Heart right ventricle (tissue), 16 donors: ENCODE results near the gene SAMD3. TPM values are rescaled to one million over a fixed set of nuclear protein-coding genes. Genes with fewer than 3 reads are reported as not detected.
"Not testable (repeated sequence)": the region's sequence is repeated elsewhere in the genome, so short reads cannot be mapped to it uniquely, and the experiment has no call there.

Source experiments
- ATAC-seq, 8 donors: fragments of 200-7000 bp; cut with Tn5 transposase; one replicate each; pipeline ENCODE4 v1.9.1; 2020; ENCODE audit warnings: mild to moderate bottlenecking in 8 of 8, moderate library complexity in 8 of 8, moderate number of reproducible peaks in 1 of 8
- DNase-seq, 2 donors: peaks; one replicate each; pipeline ENCODE4 v3.0.0-alpha.2; 2020
- H3K27ac ChIP-seq, 10 donors: fragments of 200-600 bp; sonication (generic) in 2 of 10; one replicate each; pipeline versions ENCODE4 v1.5.0 to v1.8.0; 2020 to 2022; ENCODE audit warnings: mild to moderate bottlenecking in 3 of 10
- H3K27me3 ChIP-seq, 7 donors: fragments of 200-600 bp; one replicate each; pipeline ENCODE4 v1.8.0; 2021 to 2022; ENCODE audit warnings: mild to moderate bottlenecking in 2 of 7
- H3K36me3 ChIP-seq, 9 donors: fragments of 200-600 bp; sonication (generic) in 1 of 9; one replicate each; pipeline versions ENCODE4 v1.5.0 to v1.8.0; 2020 to 2022; ENCODE audit warnings: mild to moderate bottlenecking in 2 of 9
- H3K4me1 ChIP-seq, 9 donors: fragments of 200-600 bp; sonication (generic) in 1 of 9; one replicate each; pipeline versions ENCODE4 v1.5.0 to v1.8.0; 2020 to 2022; ENCODE audit warnings: mild to moderate bottlenecking in 4 of 9
- H3K4me3 ChIP-seq, 10 donors: fragments of 200-600 bp; sonication (generic) in 2 of 10; one replicate each; pipeline versions ENCODE4 v1.5.0 to v1.8.0; 2020 to 2022; ENCODE audit warnings: mild to moderate bottlenecking in 7 of 10, moderate library complexity in 2 of 10
- H3K9me3 ChIP-seq, 11 donors: fragments of 200-600 bp in 10 of 11; sonication (generic) in 2 of 11; one replicate each; pipeline versions ENCODE4 v1.5.0 to v1.8.0; 2013 to 2022; ENCODE audit warnings: mild to moderate bottlenecking in 2 of 11, control low read depth in 1 of 11, moderate library complexity in 1 of 11
- CTCF ChIP-seq, 9 donors: fragments of 200-600 bp; sonication (generic) in 2 of 9; IDR thresholded peaks; one replicate each; pipeline versions ENCODE4 v1.5.0 to v1.8.0; 2021 to 2022; ENCODE audit warnings: antibody characterized with exemption in 9 of 9, mild to moderate bottlenecking in 5 of 9, moderate library complexity in 1 of 9
- WGBS, 2 donors: extraction: QIAGEN DNeasy Blood & Tissue Kit; methylation state at CpG; one replicate each; pipeline ENCODE4 v1.1.7; 2013; ENCODE audit warnings: inconsistent platforms in 1 of 2; 5-methylcytosine and 5-hydroxymethylcytosine counted together
- intact Hi-C, 10 donors: fragments of 100-400 bp; cut with DNase I; formaldehyde crosslinking; loops; one replicate each; pipeline versions ENCODE4 v1.11.1 to v1.14.2; 2022
- polyA plus RNA-seq, 2 donors: library from polyadenylated mRNA; stranded (reverse); fragments of 200-250 nt; gene quantifications; one replicate each; pipeline ENCODE4 v1.2.3, GENCODE V29; 2013
- total RNA-seq, 10 donors: library from RNA; stranded (reverse); fragmentation: NEBNext Ultra II Directional in 3 of 10; extraction: Animal tissue kit (Norgen Biotek cat#: 25700) in 3 of 10; gene quantifications; one replicate each; pipeline versions ENCODE4 v1.2.1 to v1.2.4, GENCODE V29; 2021 to 2023
- donor health status: Arrhythmogenic right ventricular cardiomyopathy.
- donor health status: ischemic (EF 13 %, LVEDD 7.1; RV severe dilation, severe dysfunction).
- donor health status: healthy with polysubstance abuse.
- donor health status: DM: no; HTN: yes; CAD: no.
- donor health status: DM: no; HTN: no; CAD: no.
- donor health status: ischemic (EF 25% LVEDD 6.9; RV normal size, moderate dysfunction).
- donor health status: ischemic (EF 25% LVEDD 5.7; RV mildly dilated, moderate dysfunction).
- donor health status: healthy.
- donor health status: DM: yes; HTN: yes; CAD: no.
- donor health status: Ischemic cardiomyopathy.
- donor health status: ischemic (EF 35%, LVEDD 5.7; RV mildly dilated, moderate dysfunction).
- donor health status: nonischemic (EF 11% LVEDD 7.7; RV severe dilation, severe dysfunction).
- donor health status: DM: yes; HTN: yes; CAD: no.
- donor health status: PGD.
- donor health status: ischemic (EF 29% LVEDD 5.4; RV normal size, mild dysfunction).
- donor health status: nonischemic (EF 23%, LVEDD 6.1; RV moderate dilation, normal function).

The SAMD3 gene
- total and polyA plus RNA-seq, 12 donors: 0.12 to 3.1 (median 0.51) TPM; not detected in 7

GRCh38 chr6:130244728-130245127 is 22.0 kb upstream of the SAMD3 start:
- no peak for DNase-seq
- ATAC-seq: no peak
- H3K27me3 ChIP-seq: no peaks in the 10 kb centered on the region
- intact Hi-C loops: no loop called here
- H3K4me3 ChIP-seq: no peak overlapping the region
- no peaks in the 10 kb centered on the region for H3K36me3 ChIP-seq
- 83 to 88% methylated on average over 2 of the region's 2 CpGs for WGBS, 2 donors
- H3K9me3 ChIP-seq: no peaks in the 10 kb centered on the region
- H3K27ac ChIP-seq: no peak overlapping the region
- no peaks in the 10 kb centered on the region for H3K4me1 ChIP-seq
- no peak for TF ChIP-seq CTCF (IDR thresholded peaks at IDR 0.05)

- no peaks in the 10 kb centered on the region for H3K27me3 ChIP-seq
- peak in 3 of 8 donors; percentile 35 to 56 (median 50) for ATAC-seq
- no peak for DNase-seq
- H3K4me3 ChIP-seq: no peak overlapping the region
- H3K36me3 ChIP-seq: no peaks in the 10 kb centered on the region
- no peak for TF ChIP-seq CTCF (IDR thresholded peaks at IDR 0.05)
- no peaks in the 10 kb centered on the region for H3K9me3 ChIP-seq
- 52 to 58% methylated on average over 4 of the region's 4 CpGs for WGBS, 2 donors
- intact Hi-C loops: no loop called here
- no peak overlapping the region for H3K27ac ChIP-seq
- H3K4me1 ChIP-seq: no peaks in the 10 kb centered on the region
Measured at GRCh38 chr6:130240232-130240631, 17.5 kb upstream of the SAMD3 start.

- ATAC-seq: no peak
- no peak for TF ChIP-seq CTCF (IDR thresholded peaks at IDR 0.05)
Measured at GRCh38 chr6:130239755-130240154, 17.0 kb upstream of the SAMD3 start.

GRCh38 chr6:130233330-130233729 is 10.6 kb upstream of the SAMD3 start:
- no peak for TF ChIP-seq CTCF (IDR thresholded peaks at IDR 0.05)
- Histone ChIP-seq H3K9me3 (no peaks in the 10 kb centered on the region), H3K27me3 (no peaks in the 10 kb centered on the region), H3K36me3 (no peaks in the 10 kb centered on the region), H3K4me3 (no peak overlapping the region), H3K4me1 (no peaks in the 10 kb centered on the region), H3K27ac (no peak overlapping the region)
- WGBS, 2 donors: 39 to 42% methylated on average over 3 of the region's 3 CpGs
- ATAC-seq (no peak), DNase-seq (no peak)
- intact Hi-C loops: no loop called here

More at GRCh38 chr6:130239755-130240154, 17.0 kb upstream of the SAMD3 start:
- Histone ChIP-seq H3K4me1 (no peaks in the 10 kb centered on the region), H3K4me3 (no peak overlapping the region), H3K9me3 (no peaks in the 10 kb centered on the region), H3K36me3 (no peaks in the 10 kb centered on the region), H3K27me3 (no peaks in the 10 kb centered on the region), H3K27ac (no peak overlapping the region)
- no peak for DNase-seq
- WGBS, 2 donors: 75 to 78% methylated on average over 2 of the region's 2 CpGs
- intact Hi-C loops: no loop called here

- 90 to 91% methylated on average over 6 of the region's 6 CpGs for WGBS, 2 donors
- H3K4me3 ChIP-seq, H3K9me3 ChIP-seq, intact Hi-C loops, H3K27ac ChIP-seq, DNase-seq, H3K4me1 ChIP-seq, H3K36me3 ChIP-seq, ATAC-seq, H3K27me3 ChIP-seq: not testable (repeated sequence)
Measured at GRCh38 chr6:130230531-130230930, 7.8 kb upstream of the SAMD3 start.
